Measurements from ENCODE around the gene CCDC9B. TPM values are rescaled to one million over a fixed set of nuclear protein-coding genes. Genes with fewer than 3 reads are reported as not detected.

CCDC9B gene
- total RNA-seq, 1 donor from 2014 or later: not detected

GRCh38 chr15:40367686-40368611 is 27.2 kb upstream of the CCDC9B start:
- peak; percentile 96 for DNase-seq (ENCODE audit: low spot score)
- Mint-ChIP-seq H3K4me3 (no peak overlapping the region), H3K36me3 (no peaks in the 10 kb centered on the region), H3K9me3 (no peaks in the 10 kb centered on the region), H3K4me1 (peaks cover 4% of the 10 kb centered on the region), H3K27me3 (ENCODE audit: insufficient read depth, low read depth) (peaks cover 29% of the 10 kb centered on the region), H3K27ac (no peak overlapping the region)
- Histone ChIP-seq H3F3A (ENCODE audit: low read depth) (no peaks in the 10 kb centered on the region), H3K27me3 (peaks cover 60% of the 10 kb centered on the region), H3K4me3 (peak overlapping the region; percentile 35), H3K4me1 (no peaks in the 10 kb centered on the region), H3K36me3 (no peaks in the 10 kb centered on the region), H3K9ac (no peak overlapping the region), H2AFZ (replicated peaks) (peak overlapping the region; percentile 81), H3K4me2 (peak overlapping the region; percentile 81), H3K27ac (no peak overlapping the region), H3K9me3 (ENCODE audit: low read depth) (no peaks in the 10 kb centered on the region), H4K20me1 (ENCODE audit: low read depth) (no peaks in the 10 kb centered on the region), H3K79me2 (ENCODE audit: low read depth) (no peaks in the 10 kb centered on the region)
- TF ChIP-seq EZH2 (IDR thresholded peaks at IDR 0.05): no peak
- peak; percentile 79 for TF ChIP-seq CTCF (IDR thresholded peaks at IDR 0.05)

- Mint-ChIP-seq H3K27ac (no peak overlapping the region), H3K36me3 (no peaks in the 10 kb centered on the region), H3K4me1 (peaks cover 4% of the 10 kb centered on the region), H3K27me3 (ENCODE audit: insufficient read depth, low read depth) (peaks cover 31% of the 10 kb centered on the region), H3K4me3 (no peak overlapping the region), H3K9me3 (no peaks in the 10 kb centered on the region)
- no peak for TF ChIP-seq EZH2 (IDR thresholded peaks at IDR 0.05)
- no peak for TF ChIP-seq CTCF (IDR thresholded peaks at IDR 0.05)
- TF ChIP-seq EZH2phosphoT487 (IDR thresholded peaks at IDR 0.05): no peak
- H3K27me3 ChIP-seq: peaks cover 65% of the 10 kb centered on the region
- no peaks in the 10 kb centered on the region for H3F3A ChIP-seq (ENCODE audit: low read depth)
- H3K4me1 ChIP-seq: no peaks in the 10 kb centered on the region
- H2AFZ ChIP-seq (replicated peaks): peak overlapping the region; percentile 55
- no peak for DNase-seq (ENCODE audit: low spot score)
- H3K4me3 ChIP-seq: no peak overlapping the region
- H3K36me3 ChIP-seq: no peaks in the 10 kb centered on the region
- no peak overlapping the region for H3K9ac ChIP-seq
- H3K27ac ChIP-seq: no peak overlapping the region
- H3K4me2 ChIP-seq: peak overlapping the region; percentile 81
- H4K20me1 ChIP-seq (ENCODE audit: low read depth): no peaks in the 10 kb centered on the region
- no peaks in the 10 kb centered on the region for H3K79me2 ChIP-seq (ENCODE audit: low read depth)
- H3K9me3 ChIP-seq (ENCODE audit: low read depth): no peaks in the 10 kb centered on the region
These were observed 26.6 kb upstream of the CCDC9B start for GRCh38 chr15:40367371-40367685.

- no peaks in the 10 kb centered on the region for H3K79me2 ChIP-seq (ENCODE audit: low read depth)
- TF ChIP-seq EZH2 (IDR thresholded peaks at IDR 0.05) (no peak), CTCF (IDR thresholded peaks at IDR 0.05) (no peak), EZH2phosphoT487 (IDR thresholded peaks at IDR 0.05) (no peak)
- H3K27me3 Mint-ChIP-seq (ENCODE audit: insufficient read depth, low read depth): peaks cover 30% of the 10 kb centered on the region
- no peak overlapping the region for H3K4me3 Mint-ChIP-seq
- no peaks in the 10 kb centered on the region for H4K20me1 ChIP-seq (ENCODE audit: low read depth)
- H2AFZ ChIP-seq (replicated peaks): no peak overlapping the region
- peaks cover 71% of the 10 kb centered on the region for H3K27me3 ChIP-seq
- no peak overlapping the region for H3K4me2 ChIP-seq
- H3F3A ChIP-seq (ENCODE audit: low read depth): no peaks in the 10 kb centered on the region
- no peaks in the 10 kb centered on the region for H3K36me3 ChIP-seq
- H3K36me3 Mint-ChIP-seq: no peaks in the 10 kb centered on the region
- no peak overlapping the region for H3K4me3 ChIP-seq
- H3K27ac ChIP-seq: no peak overlapping the region
- no peaks in the 10 kb centered on the region for H3K4me1 ChIP-seq
- no peaks in the 10 kb centered on the region for H3K9me3 Mint-ChIP-seq
- H3K9me3 ChIP-seq (ENCODE audit: low read depth): no peaks in the 10 kb centered on the region
- no peak for DNase-seq (ENCODE audit: low spot score)
- no peak overlapping the region for H3K9ac ChIP-seq
- H3K27ac Mint-ChIP-seq: no peak overlapping the region
- H3K4me1 Mint-ChIP-seq: peaks cover 4% of the 10 kb centered on the region
These were observed 26.0 kb upstream of the CCDC9B start for GRCh38 chr15:40366457-40367370.
